Smooth muscle cell of the brain vasculature (primary cell): Measurements from ENCODE around the gene SLC4A2.

Experiments used
- DNase-seq: peaks from one replicate; pipeline ENCODE4 v3.0.0-alpha.2; 2012; ENCODE audit warnings: low read depth, low spot score

Gene SLC4A2

DNA sequence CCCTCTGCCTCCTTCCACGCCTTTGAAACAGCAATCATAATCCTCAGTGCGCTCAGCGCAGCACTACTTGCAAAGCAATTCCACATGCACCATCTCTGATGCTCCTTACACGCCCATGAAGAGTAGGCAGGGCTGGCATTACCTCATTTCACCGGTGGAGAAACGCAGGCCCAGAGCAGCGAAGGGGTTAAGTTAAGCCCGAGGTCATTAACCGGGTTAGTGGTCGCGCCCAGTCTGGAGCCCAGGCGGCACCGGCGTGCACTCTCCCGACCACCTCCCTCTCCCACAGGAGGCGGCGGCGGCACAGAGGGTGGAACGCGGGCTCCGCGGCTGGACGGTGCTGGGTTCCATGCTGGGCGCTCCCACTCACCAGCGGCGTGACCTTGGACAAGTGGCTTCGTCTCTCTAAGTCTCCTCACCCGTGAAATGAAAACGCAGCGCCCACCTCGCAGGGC, 20.7 kb downstream of the SLC4A2 start:
- DNase-seq, result no peak

DNA sequence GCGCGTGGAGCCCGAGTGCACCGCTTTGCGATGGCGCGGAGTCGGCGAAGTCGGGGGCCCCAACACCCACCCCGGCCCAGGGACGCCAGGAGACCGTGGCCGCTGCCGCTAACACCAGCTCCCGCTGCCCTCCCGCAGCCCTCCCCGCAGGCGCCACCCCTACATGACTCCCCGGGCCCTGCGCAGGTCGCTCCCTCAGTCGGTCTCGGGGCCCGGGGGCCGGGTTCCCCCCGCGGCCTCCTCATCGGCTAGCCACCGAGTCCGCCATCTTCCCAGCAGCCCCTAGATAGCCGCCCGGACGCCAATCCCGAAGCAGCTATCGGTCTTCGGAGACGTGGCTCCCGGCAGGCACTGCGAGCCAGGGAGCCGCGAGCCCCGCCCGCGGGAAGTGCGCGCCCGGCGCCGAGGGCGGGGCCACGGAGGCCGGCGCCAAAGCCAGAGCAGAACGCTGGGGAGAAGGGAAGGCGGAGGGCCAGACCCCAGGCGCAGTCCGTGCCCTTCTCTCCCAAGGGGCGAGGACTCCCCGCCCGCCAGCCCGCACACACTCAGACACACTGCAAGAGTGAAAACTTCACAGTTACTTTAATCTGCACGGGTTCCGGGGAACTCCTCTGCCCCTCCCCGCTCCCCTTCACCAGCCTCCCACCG, 21.3 kb downstream of the SLC4A2 start, which contains the start of gene FASTK:
Gene FASTK (minus strand): TSS at position 288 of the 648 bp plus-strand sequence. CDS start 43 bp downstream, at position 245.
- peak; percentile 65 for DNase-seq

DNA sequence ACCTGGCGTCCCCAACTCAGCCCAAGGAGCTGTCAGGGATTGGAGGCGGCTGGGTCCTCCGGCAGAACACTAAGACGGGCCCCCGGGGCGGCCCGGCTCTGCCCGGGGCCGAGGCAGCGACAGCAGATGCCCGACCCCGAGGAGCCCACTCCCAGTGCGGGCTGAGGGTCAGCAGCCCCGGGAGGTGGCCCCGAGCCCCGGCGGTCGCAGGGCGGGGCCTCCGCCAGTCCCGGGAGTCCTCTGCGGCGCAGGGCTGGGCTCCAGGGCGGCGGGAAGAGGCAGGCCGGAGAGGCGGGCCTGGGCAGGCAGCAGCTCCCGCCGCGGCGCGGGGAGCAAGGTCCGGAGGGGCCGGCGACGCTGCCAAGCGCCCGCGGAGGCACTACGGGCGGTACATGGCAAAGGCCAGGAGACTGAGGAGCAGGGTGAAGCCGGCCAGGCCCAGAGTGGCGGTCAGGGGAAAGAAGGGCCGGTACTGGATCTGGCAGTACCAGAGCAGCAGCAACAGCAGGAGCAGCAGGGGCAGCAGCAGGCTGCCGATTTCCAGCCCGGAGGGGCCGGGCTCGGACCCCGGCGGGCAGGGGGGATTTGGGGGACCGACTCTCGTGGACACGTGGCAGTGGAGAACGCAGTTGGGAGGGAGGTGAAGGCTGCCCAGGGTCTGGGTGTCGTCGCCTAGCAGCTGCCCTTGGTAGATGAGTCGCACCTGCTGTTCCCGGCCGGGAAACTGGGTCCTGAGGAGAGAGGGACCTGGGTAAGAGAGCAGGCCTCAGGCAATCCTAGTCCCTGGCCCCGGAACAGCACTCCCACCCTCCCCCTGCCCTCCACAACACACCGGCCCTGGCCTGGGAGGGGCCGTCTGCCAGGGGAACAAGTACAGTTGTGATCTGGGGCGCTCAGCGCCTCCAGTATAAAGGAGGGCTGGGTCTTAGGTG, 22.0 kb downstream of the SLC4A2 start:
- no peak for DNase-seq

DNA sequence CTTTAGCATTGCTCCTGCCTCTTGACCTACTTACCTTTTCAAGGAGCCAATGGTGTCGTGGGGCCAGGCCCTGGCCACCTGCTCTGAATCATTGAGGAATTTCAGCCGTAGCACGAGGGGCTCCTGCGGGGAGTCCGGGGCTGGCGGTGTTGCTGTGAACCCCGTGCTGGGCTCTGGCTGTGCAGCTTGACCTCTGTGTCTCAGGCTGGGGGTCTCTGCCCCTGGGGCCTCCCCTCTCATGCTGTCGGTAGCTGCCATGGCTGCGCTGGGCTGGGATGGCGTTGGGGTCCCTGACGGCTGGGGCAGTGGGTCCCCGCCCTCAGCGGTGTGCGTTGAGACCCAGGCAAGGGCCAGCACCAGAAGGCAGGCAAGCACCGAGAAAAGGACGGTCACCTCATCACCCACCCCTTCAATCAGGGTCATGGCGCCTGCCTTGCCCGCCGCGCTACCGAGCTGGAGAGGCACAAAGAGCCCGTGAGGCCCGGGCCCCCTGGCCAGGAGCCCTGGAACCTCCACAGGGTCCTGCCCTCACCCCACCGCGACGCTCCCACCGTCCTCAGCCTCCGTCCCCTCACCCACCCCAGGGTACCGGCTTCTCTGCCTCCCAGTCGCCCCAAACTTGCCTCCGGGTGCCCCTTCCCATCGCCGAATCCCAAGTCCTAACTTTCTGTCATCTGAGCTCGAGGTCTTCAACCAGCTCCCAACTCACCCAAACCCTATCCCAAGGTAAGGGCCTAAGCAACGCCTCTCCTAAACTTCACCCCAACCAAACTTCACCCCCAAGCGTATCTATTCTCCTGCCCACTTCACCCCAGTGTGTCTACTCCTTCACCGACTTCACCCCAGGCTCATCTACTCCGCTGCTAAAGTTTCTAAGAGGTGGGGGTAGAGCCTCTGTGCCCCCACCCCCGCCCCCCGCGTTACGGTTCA, 23.0 kb downstream of the SLC4A2 start:
- DNase-seq, result no peak

DNA sequence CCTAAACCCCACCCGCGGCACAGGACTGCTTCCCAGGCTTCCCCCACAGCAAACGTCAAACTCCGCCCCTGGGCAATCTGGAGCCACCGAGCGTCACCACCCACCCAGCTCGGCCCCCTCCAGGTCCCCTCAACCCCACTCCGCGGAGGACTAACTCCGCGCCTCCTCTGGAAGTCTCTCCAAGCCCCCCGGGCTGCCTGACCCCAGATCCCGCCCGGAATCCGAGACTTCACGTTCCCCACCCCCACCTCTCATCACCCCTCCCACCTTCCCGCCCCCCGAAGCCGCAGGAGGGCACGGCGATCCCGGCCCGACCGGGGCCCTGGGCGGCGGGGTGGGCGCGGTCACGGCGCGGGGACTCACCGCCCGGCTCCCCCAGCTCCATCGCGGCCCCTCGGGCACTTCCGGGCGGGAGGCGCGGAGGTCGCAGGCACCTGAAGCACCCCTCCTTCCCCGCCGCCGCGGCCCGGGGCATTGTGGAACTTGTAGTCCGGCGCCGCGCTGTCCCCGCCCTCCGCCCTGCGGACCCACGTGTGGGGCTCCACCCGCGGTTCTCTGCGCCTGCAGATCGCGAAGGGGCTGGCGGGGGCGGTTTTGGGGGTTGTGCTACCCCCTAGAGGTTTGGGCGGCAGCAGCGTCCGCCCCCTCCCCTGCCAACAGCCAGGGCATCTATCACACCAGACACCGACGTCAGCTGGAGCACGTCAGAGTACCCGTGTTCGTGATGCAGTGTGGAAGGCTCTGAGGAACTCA, 23.9 kb downstream of the SLC4A2 start, which contains the start of gene TMUB1:
Gene TMUB1 (minus strand): TSS at position 423 of the 753 bp plus-strand sequence. CDS start 930 bp downstream, outside the sequence.
- no peak for DNase-seq

DNA sequence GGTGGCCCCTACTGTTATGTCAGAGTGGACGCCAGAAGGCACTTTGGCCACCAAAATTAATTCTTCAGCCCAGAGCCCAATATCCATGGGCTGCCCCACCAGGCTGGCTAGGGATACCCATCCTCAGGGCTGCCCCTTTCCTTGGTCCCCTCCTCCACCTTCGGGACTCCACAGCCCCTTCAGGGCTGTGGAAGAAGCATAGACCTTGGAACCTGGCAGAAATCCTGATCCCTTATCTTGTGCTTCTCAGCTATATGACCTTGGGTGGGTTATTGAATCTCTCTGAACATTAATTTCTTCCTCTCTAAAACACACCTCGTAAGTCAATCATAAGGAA, 24.4 kb downstream of the SLC4A2 start:
- no peak for DNase-seq

DNA sequence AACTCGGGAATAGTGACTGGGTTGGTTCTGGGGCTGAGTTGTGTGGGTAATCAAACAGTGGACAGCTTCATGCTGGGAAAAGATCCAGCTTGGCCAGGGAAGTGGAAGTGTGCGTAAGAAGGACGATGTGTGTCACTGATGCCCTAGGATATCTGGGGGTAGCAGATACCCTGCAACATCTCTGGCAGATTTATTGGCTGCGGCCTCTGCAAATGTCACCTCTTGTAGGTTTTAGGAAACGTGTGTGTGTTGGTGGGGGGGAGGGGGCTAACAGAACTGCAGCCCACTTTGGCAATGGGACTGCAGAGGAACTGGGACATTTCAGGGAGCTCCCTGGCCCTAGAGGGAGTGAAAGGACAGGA, 25.9 kb downstream of the SLC4A2 start:
- no peak for DNase-seq

DNA sequence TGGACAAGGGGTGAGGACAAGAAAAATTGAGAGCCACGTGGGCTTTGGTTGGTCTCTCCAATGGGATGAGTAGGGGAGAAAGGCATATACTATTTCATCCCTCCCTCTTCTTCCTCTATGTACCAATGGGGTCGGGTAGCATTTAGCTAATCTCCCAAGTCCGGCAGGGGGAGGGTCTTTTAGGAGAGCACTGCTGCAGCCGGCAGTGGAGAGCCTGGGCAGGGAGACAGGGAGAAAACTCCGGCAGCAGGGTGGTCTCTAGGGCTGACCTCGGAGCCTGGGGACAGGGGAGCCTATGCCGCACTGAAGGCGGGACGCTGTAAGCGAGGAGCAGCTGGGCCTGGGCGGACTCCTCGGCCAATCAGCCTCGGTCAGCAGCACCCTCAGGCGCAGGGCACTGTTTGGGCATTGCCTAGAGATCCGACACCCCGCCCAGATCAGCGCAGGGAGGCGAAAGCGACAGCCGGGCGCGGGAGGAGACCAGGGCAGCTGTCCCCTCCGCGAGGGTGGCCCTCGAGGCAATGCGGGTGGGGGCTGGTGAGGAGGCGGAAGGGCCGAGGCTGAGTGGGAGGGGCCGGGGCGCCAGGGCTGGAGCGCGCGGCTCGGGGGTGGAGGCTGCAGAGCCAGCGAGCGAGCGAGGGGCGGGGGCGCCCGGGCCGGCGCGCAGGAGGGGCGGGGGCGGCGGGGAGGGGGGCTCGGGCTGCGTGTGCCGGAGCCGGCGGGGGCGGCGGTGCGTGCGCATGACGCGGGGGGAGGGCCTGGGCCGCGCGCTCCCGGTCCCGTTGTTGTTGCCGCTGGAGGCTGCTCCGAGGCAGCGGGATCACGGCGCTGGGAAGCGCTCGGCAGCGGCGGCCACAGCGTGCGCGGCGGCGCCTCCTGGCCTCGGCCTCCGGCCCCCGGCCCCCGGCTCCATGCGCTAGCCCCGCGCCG, 26.6 kb downstream of the SLC4A2 start, which contains the start of gene AGAP3:
Gene AGAP3 (plus strand): TSS at position 785 of the 930 bp plus-strand sequence. CDS start 267 bp downstream, outside the sequence.
- DNase-seq, result peak; percentile 40

DNA sequence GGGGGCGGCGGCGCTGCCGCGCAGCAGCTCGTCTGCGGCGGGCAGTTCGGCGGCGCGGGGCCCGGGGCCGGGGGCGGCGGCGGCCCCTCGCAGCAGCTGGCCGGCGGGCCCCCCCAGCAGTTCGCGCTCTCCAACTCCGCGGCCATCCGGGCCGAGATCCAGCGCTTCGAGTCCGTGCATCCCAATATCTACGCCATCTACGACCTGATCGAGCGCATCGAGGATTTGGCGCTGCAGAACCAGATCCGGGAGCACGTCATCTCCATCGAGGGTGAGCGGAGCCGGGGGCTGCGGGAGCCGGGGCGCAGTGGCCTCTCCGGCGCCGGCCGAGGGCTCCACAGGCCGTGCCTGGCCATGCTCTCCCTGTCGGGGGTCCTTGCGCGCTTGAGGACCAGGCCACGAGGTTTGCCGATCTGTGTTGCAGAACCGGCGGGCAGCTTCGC, 27.4 kb downstream of the SLC4A2 start:
- no peak for DNase-seq

DNA sequence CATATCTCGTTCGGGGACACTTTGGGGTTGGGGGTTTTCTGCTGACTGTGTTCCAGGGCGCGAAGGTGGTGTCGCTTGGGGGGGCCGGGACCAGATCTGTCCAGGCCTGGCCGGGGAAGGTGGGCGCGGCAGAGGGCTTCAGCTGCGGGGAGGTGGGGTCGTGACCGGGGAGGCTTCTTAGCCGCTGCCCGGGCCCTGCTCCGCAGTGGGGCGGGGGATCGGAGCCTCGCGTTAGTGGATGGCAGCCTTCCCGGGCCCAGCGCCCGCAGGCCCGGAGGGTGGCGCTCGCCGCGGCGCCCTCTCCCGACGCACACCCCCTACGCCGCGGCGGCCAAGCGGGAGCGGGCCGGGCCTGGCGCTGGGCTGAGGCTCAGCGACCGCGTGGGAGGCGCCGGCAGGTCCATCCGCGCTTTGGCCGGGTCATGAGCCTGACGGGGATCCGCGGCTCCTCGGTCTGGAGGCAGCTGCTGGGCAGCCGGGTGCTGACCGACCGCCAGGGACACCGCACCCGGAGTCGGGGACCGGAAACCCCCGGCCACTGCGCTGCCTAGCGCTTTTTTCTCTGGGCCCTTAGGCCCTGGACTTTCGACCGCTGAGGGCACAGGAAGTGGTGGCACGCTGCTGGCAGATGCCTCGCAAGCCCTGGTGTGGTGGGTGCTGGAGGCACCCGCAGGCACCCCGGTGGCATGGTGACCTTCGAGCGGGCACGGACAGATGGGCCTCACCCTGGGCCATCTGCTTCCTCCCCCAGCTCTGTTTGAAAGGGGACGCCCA, 28.0 kb downstream of the SLC4A2 start:
- no peak for DNase-seq

DNA sequence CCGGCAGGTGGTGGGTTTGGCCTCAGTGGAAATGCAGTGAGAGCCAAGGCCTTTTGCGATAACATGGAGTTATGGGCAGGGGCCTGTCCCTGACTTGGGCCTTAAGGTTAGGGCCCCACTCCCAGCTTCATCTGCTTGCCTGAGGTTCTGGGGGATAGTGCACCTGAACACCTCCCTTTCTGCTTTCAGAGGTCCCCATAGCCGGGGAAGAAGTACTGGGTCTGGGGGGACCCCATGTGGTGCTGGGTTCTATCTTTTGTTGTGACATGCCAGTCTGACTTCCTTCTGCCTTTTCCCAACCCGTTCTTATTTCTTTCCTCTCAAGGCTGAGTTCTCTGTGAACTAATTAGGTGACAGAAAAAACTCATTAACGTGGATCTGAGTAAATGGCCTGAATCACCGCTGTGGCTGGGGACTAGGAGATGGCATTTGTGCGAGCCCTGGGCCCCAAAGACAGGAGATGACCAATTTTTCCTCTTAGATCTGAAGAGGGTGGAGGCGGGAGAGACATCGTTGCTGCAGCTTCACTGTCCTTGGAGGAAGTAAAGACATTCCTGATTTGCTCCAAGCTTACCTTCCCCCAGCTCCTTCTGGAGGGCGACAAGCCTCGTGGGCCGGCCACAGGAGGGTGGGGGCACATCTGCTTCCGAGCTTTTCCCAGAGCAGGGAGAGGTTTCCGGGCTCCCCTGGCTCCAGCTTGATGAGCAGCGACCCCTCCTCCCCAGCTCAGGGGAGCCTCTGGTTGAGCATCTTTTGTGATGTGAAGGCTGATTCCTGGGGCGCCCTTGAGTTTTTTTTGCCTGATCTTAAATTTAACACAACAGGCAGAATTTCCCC, 28.8 kb downstream of the SLC4A2 start:
- no peak for DNase-seq

DNA sequence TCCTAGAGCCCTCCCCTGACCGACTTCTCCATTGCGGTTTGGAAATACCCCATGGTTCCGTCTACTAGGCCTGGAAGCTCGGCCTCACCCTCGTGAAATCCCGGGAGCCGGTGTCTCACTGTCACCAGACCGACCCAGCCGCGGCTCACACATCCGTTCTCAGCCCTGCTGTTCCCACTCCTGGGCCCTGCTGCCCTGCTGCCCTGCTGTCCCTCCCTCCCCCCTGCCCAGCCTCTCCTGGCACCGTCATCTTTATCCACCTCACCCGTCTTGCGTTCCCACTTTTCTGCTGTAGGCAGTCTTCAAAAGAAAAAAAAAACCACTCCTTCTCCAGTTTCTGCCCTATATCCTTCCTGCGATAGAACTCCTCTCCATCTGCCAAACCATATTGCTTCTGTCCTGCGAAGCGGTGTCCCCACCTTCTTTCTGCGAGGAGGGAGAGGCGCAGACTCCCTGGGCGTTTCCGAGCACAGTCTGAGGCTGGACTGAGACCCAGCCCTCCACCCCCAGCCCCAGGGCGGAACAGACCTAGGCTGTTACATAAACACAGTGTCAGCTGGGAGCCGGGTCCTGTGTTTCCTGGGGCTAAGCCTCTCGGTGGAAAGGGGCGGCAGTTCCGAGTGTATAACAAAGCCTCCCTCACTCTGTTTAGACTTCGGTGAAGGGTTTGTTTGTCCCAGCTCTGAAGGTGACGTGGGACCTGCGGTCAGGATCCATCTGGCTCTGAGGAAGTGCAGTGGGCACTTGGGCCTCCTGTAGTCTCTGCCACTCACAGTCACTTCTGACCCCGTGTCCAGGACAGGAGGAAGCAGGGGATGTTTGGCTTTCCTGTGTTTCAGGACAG, 29.7 kb downstream of the SLC4A2 start:
- peak; percentile 31 for DNase-seq

DNA sequence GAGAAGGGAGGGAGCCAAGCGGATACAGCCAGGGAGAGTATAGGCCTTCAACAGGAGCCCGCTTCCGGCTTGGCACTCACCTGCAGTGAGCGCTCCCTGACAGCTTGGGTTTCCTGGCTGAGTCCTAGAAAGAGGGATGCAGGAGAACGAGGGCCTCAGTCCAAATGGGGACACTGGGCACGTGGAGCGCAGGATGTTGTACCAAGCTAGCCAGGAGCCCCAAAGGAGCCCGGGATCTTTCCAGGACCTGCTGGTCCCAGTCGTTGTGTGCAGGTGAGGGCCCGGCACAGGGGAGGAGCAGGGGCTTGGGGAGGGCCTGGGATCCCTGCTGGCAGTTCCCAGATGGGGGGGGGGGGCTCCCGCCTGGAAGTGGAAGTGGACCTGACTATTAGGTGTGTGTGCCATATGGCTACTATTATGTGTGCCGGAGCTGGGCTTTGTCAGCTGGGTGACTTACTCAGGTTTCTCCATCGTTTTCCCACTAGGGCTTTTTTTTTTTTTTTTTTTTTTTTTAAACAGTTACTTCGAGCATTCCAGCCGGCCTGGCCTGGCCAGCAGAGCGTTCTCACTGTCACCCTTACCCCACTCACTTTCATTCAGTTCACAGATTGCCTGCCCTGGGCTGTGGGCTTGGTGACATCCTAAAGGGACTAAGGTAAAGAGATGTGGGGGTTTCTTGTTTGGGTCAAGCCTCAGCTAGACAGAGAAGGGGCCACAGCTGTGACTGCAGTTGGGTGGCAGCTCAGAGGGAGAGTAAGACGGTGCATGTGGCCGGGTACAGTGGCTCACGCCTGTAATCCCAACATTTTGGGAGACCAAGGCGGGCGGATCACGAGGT, 30.7 kb downstream of the SLC4A2 start:
- DNase-seq, result no peak

DNA sequence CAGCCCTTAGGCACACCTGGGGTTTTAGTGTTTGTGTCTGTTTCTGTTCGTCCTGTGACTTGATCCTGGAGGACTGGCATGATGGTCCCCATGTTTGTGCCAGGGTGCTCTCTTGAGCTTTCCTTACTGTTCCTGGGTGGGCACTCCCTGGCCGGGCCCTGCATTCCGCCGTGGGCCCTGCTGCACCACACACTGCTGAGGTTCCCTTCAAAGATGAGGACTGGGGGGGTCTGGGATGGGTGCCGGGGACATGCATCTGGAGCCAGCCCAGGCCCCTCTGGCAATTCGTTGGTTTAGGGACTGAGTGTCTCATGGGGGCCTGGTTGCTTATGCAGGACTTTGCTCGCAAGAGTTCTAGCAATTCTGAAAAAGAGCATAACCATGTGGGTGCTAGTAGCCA, 31.6 kb downstream of the SLC4A2 start:
- DNase-seq, result no peak

DNA sequence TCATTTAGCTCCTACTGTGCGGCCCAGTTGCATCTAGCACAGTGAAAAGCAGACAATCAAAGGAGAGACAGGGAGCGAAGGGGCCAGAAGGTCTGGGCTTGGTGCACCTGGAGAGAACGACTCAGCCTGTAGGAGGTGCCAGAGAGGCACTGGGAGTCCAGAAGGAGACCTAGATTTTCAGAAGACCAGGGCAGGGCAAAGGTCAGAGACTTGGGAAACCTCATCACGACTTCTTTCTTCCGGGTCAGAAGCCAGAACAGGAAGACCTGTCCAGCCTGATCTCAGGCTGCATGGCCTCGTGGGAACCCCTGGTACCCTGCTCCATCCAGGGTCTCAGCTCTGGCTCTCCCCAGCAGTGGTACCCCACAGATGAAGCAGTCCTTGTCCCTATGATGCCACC, 32.0 kb downstream of the SLC4A2 start:
- DNase-seq, result no peak

DNA sequence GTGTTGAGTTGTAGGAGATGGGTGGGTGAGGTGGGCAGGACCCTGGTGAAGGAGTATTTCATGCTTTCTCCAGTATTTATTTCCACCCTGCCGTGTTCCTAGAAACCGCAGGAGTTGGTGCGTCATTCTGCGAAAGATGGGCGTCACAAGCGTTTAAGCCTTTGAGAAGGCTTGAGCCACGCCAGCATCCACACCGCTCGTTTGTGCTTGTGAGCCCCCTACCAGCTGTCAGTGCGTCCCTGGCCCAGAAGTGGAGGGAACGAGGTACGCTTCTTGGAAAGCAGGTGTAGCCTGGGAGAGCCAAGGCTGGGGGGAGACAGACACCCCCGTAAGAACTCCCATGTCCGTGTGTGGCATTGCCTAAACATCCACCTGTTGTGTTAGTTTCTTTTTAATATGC, 32.6 kb downstream of the SLC4A2 start:
- no peak for DNase-seq
